Left renal cortex interstitium (tissue), 4 donors: ENCODE data around the gene DAPK1. TPM values are rescaled to one million over a fixed set of nuclear protein-coding genes. Genes with fewer than 3 reads are reported as not detected.

Experiments used
- DNase-seq, 4 donors: peaks; one replicate each; pipeline ENCODE4 v3.0.0-alpha.2; 2013; ENCODE audit warnings: low read depth in 4 of 4, low spot score in 2 of 4, missing footprints in 1 of 4
- polyA plus RNA-seq, 4 donors: library from polyadenylated mRNA; unstranded; fragments of 120-200 nt; gene quantifications; one replicate each; pipeline ENCODE4 v1.2.1, GENCODE V29; 2013; ENCODE audit not compliant: insufficient read length in 4 of 4

The DAPK1 gene
- polyA plus RNA-seq, 4 donors, result 58.5 to 91.7 (median 75.3) TPM

DNA sequence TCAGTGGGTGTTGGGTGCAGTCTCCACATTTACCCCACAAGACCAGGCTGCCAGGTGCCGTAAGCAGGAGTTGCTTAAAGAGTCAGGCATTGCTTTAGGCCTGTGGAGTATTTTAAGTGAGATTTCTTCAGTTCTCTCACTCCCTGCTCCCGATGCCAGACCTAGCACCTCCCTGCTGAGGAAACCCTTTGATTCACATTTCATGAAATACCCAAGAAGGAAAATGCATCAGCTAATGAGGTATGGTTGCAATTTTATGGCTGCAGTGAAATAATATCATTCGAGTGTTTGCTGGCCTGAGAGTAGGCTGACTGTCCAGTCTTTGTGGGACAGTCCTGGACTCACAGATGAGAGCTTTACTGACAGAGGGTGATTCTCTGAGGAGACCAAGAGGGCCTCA, 160.8 kb downstream of the DAPK1 start:
- no peak for DNase-seq

DNA sequence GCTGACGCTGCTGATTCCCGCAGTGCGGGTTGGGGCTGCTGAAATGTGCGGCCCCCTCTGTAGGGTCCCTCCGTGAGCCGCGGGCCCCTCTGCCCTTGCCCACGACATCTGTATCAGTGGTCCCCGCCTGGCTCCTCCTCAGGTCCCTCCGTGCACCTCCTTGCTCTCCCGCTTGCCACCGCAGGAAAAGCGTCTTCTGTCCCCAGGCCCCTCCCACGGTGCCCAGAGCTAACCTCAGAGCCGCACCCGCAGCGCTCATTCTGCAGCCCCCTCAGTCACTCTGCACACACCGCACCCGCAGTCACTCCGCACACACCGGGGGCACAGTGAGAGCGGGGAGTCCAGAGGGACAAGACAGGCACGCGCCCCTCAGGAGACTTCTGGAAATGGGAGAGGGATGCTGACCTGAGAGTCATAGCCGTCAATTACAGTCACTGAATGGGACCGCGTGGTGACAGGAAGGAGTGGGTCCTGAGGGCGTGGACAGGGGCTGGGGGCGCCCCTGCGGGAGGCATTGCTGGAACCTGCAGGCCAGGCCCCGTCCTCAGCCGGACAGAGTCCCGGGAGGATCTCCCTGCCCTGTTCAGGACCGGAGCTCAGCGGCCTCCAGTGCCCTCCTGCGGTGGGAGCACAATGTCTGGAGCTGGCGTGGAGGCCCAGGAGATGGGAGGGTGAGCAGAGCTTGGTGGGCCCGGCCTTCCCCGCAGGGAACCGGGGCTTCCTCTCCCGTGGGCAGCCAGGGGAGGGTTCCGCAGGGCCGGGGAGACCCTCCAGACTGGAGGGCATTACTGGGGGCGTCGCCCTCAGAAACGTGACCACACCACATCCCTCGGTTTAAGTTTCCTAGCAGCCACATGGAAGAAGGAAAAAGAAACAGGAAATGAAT, 162.1 kb downstream of the DAPK1 start:
- no peak for DNase-seq

- no peak for DNase-seq
These were observed 163.6 kb downstream of the DAPK1 start for GRCh38 chr9:87661241-87661640.

DNA sequence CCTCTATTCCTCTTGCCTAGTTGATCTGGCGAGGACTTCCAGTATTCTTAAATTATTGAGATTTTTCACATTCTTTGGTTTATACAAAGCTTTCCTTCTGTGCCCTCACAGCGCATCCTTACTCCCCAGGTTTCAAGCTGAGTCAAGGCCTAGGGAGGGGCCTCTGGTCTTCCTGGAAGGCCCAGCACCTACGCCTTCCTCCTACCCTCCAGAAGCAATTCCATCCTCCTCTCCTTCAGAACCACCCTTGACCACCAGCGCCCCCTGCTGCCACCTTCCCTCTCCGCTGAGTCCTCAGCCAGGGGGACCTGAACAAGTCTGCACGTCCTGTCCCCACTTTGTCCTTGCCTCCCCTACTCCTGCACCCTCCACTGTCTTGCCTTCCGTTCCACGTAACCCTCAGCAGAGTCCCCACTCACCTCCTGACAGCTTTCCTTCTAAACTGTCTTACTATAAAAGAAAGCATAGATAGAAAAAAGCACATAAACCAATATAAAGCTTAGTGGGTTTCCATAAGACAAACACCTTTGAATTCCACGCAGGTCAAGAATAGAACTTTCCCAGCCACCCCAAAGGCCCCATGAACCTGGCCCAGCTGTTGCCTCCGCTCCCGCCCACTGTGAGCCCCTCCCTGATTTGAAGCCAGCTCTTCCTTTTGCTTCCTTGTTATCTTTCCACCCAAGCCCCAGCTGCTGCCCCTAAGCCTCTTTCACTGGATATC, 165.3 kb downstream of the DAPK1 start:
- DNase-seq, result no peak

DNA sequence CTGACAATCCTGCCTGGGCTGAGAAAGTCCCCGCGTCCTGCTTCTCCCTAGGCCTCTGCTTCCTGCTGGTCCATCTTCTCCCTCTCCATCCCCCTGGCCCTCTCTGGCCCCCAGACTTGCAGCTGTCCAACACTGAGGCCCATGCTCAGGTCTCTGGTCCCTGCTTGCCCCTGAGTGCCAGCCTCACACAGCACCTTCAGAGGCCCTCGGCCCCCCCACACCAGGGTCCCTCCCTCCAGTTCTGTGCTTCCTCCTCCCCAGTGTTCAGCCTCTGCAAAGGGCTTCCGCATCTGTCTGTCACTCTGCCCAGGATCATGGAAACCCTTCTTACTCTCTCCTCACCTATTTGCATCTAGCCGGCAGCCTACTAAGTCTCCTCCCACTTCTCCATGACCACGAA, 165.9 kb downstream of the DAPK1 start:
- DNase-seq, result no peak

DNA sequence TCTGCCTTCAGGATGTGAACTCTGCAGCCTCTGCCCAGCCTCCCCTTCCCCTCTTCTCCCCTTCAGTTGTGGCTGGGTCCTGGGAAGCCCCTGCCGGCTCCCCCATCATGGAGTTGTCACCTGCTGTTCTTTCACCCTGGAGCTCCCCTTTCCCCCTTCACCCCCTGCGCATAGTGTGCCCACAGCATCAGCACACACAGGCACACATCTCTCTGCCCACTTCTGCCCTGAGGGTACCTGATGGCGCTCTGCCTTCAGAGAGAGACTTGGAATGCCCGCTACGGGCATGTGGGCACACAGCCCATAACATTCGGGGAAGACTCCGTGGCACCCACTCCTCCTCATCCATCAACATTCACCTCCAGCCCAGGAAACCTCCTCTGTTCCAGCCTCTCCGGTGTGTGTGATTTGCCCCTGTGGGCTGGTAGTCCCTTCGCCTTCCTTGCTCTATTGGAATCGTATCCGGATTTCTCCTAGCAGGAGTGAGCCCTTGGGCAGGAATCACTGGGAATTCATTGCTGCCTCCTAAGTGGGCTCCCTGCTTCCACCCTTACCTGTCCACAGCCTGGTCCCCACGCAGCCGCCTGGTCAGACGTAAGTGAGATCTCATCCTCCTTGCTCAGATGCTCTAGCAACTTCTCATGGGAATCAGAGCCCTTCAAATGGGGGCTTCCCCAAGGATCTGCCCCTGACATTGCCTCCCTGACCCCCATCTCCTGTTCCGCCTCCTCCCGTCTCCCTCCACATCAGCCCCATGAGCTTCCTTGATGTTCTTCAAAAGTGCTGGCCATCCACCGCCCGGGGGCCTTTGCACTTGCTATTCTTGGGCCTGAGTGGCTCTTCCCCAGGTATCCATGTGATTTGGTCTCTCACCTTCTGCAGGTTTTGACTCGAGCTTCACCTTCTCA, 166.7 kb downstream of the DAPK1 start:
- DNase-seq, result no peak

GRCh38 chr9:87665505-87665904, 167.8 kb downstream of the DAPK1 start:
- no peak for DNase-seq

GRCh38 chr9:87667164-87667738, 169.6 kb downstream of the DAPK1 start:
- DNase-seq, result no peak

DNA sequence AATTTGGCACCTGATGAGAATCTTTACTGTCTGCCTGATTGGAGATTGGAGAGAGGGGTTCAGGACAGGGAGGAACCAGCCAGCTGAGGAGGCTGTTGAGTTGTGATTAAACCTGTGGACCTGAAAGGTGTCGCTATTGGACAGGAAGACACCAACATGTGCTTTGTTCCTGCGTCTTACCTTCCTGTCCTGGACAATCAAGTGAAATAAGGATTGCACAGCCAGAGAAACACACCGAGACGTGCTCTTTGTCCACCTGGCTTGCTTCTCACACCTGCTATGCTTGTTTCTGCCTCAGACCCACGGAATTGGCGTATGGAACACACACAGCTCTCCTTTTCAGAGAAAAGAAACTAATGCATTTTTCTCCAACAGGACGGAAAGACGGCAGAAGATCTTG, 170.6 kb downstream of the DAPK1 start:
- DNase-seq, result no peak

DNA sequence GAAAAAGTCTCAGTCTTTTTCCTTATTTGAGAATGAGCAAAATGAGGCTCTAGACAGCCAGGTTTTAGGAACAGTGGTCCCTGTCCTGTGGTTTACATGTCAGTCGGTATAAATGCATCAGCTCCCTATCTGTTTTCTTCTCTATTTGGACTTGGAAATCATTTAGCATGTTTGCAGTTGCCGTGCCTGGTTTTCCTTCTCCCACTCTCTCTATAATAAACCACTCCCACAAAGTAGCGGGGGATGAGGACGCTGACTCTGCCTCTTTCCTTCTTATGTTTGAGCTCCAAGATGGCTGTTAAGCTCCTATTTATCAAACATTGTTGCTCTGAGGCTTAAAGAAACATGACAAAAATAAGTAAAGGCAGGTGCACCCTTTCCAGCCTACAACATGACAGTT, 171.1 kb downstream of the DAPK1 start:
- no peak for DNase-seq

- DNase-seq, result no peak
These were observed 173.1 kb downstream of the DAPK1 start for GRCh38 chr9:87670572-87671264.

GRCh38 chr9:87671478-87671877, 173.8 kb downstream of the DAPK1 start:
- DNase-seq, result no peak

- no peak for DNase-seq
These were observed 174.3 kb downstream of the DAPK1 start for GRCh38 chr9:87671925-87672324.

GRCh38 chr9:87672586-87672985, 174.9 kb downstream of the DAPK1 start:
- DNase-seq, result no peak

GRCh38 chr9:87673446-87674120, 175.9 kb downstream of the DAPK1 start:
- no peak for DNase-seq

DNA sequence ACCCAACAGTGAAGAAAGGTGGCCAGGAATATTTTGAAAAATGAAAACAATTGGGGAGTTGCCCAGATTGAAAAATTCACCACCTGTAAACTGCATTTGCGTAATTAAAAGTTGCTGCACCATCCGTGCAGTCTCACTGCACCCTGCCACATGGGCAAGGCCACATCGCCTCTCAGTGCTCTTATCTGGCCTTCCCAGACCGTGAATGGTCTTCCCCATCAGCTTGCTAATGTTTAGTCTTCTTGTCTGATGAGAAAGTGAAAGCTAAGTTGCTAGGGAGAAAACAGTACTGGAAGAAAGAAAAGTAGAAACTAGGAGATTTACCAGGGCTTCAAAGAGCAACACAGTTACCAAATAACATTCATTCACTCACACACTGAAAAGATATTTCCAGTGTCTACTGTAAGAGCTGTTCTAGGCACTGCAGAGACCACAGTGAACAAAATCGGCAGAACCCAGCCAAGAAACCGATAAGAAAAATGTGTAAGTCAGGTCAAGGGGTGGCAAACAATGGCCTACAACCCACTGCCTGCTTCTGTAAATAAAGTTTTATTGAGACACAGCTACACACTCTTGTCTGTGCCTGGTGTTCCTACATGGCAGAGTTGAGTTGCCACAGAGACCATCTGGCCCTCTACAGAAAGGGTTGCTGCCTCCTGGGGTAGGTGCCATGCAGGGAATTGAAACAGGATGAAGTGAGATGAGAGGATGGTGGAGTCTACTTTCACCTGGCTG, 177.1 kb downstream of the DAPK1 start:
- no peak for DNase-seq

DNA sequence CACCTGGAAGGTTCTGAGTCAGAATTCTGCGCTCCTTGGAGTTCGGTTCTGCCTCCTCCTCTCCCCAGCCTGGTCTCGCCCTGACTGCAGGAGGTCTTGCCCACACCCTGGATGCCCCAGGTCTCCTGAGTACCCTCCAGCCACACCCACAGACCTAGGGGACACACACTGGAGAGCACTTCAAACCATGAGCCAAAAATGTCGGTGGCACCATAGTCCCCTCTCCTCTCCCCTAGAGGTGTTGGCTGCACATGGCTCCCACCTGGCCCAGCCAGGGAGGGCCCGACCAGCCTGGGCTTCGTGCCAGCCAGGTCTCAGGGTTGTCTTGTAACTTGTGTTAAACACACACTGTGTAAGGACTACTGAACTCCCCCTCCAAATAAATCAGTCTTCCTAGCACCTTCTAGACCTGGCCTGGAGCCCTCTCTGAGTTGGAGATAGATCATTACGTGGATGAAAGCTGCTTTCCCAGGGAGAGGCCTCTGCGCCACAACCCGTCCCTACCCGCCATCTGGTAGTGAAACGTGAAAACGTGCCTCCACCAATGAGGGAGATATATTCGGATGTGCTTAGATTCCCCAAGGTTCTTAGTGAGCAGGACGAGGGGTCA, 178.3 kb downstream of the DAPK1 start:
- no peak for DNase-seq
